GM21737 (cell line): Measurements from ENCODE around the gene SHISA5.

Source experiments
- ATAC-seq: cut with Tn5 transposase; IDR thresholded peaks from one replicate; pipeline ENCODE4 v1.9.1; 2021; ENCODE audit warnings: mild to moderate bottlenecking, moderate library complexity; ENCODE audit not compliant: unreplicated experiment

SHISA5 gene

GRCh38 chr3:48432411-48433371, 71.3 kb downstream of the SHISA5 start:
- no peak for ATAC-seq

GRCh38 chr3:48431224-48432029, 72.5 kb downstream of the SHISA5 start:
- no peak for ATAC-seq

GRCh38 chr3:48430708-48431101, 73.3 kb downstream of the SHISA5 start:
- ATAC-seq: no peak

- ATAC-seq: no peak
These were observed 73.8 kb downstream of the SHISA5 start, which contains the start of gene PLXNB1 for GRCh38 chr3:48429960-48430707. Gene PLXNB1 (minus strand): TSS chr3:48430086. CDS start chr3:48424611, 5,475 bp downstream.

- no peak for ATAC-seq
These were observed 74.5 kb downstream of the SHISA5 start for GRCh38 chr3:48429317-48429959.

- ATAC-seq: no peak
These were observed 75.2 kb downstream of the SHISA5 start for GRCh38 chr3:48428572-48429316.

GRCh38 chr3:48428088-48428571, 75.8 kb downstream of the SHISA5 start:
- ATAC-seq: no peak

- no peak for ATAC-seq
These were observed 76.4 kb downstream of the SHISA5 start for GRCh38 chr3:48427630-48427962.

- no peak for ATAC-seq
These were observed 76.9 kb downstream of the SHISA5 start for GRCh38 chr3:48426944-48427629.

- ATAC-seq: no peak
These were observed 77.5 kb downstream of the SHISA5 start for GRCh38 chr3:48426401-48426909.

GRCh38 chr3:48425281-48425812, 78.6 kb downstream of the SHISA5 start:
- no peak for ATAC-seq

- no peak for ATAC-seq
These were observed 79.9 kb downstream of the SHISA5 start for GRCh38 chr3:48423883-48424695.

GRCh38 chr3:48423241-48423882, 80.6 kb downstream of the SHISA5 start:
- no peak for ATAC-seq

- ATAC-seq: no peak
These were observed 81.3 kb downstream of the SHISA5 start for GRCh38 chr3:48422681-48423080.

- ATAC-seq: no peak
These were observed 81.7 kb downstream of the SHISA5 start for GRCh38 chr3:48422272-48422671.

- no peak for ATAC-seq
These were observed 83.4 kb downstream of the SHISA5 start for GRCh38 chr3:48420561-48420960.

- ATAC-seq: no peak
These were observed 84.4 kb downstream of the SHISA5 start for GRCh38 chr3:48419597-48419996.
